GM23338 (cell line): ENCODE data around the gene GNB2. TPM values are rescaled to one million over a fixed set of nuclear protein-coding genes. Genes with fewer than 3 reads are reported as not detected.

Experiments
- ATAC-seq: fragments of 200-7000 bp; cut with Tn5 transposase; 3 replicates; pipeline ENCODE4 v1.9.1; 2020
- DNase-seq: peaks from one replicate; pipeline ENCODE4 v3.0.0-alpha.2; 2015; ENCODE audit warnings: low spot score
- H2AFZ ChIP-seq: fragments of 200-600 bp; sonication (generic); 2 replicates; pipeline ENCODE4 v1.8.0; 2016; ENCODE audit warnings: antibody characterized with exemption, mild to moderate bottlenecking, moderate library complexity
- H3F3A ChIP-seq: fragments of 200-600 bp; sonication (generic); replicated peaks from 2 replicates; pipeline ENCODE4 v1.8.0; 2017; ENCODE audit warnings: antibody characterized with exemption, mixed run types, low read depth
- H3K27ac ChIP-seq: fragments of 200-600 bp; sonication (generic); 2 replicates; pipeline ENCODE4 v1.6.1; 2016; ENCODE audit warnings: low read depth
- H3K27me3 ChIP-seq: fragments of 200-600 bp; sonication (generic); 2 replicates; pipeline ENCODE4 v1.8.0; 2016; ENCODE audit warnings: mild to moderate bottlenecking, mixed run types, moderate library complexity; ENCODE audit not compliant: insufficient read depth
- H3K36me3 ChIP-seq: fragments of 200-600 bp; sonication (generic); 2 replicates; pipeline ENCODE4 v1.8.0; 2016; ENCODE audit warnings: mild to moderate bottlenecking; ENCODE audit not compliant: insufficient read depth
- H3K4me1 ChIP-seq: fragments of 200-600 bp; sonication (generic); 2 replicates; pipeline ENCODE4 v1.8.0; 2016; ENCODE audit warnings: mild to moderate bottlenecking, moderate library complexity; ENCODE audit not compliant: insufficient read depth
- H3K4me2 ChIP-seq: fragments of 200-600 bp; sonication (generic); 2 replicates; pipeline ENCODE4 v1.7.1; 2017; ENCODE audit warnings: mixed run types
- H3K4me3 ChIP-seq: fragments of 200-600 bp; sonication (generic); 2 replicates; pipeline ENCODE4 v1.6.1; 2016; ENCODE audit warnings: mixed run types
- H3K79me2 ChIP-seq: fragments of 200-600 bp; sonication (generic); replicated peaks from 2 replicates; pipeline ENCODE4 v1.8.0; 2017; ENCODE audit warnings: mild to moderate bottlenecking; ENCODE audit not compliant: insufficient read depth
- H3K9me2 ChIP-seq: fragments of 200-600 bp; sonication (generic); 2 replicates; pipeline ENCODE4 v1.8.0; 2017; ENCODE audit not compliant: insufficient read depth
- H4K20me1 ChIP-seq: fragments of 200-600 bp; sonication (generic); replicated peaks from 2 replicates; pipeline ENCODE4 v1.8.0; 2017; ENCODE audit warnings: mild to moderate bottlenecking; ENCODE audit not compliant: insufficient read depth
- H3K27ac Mint-ChIP-seq: 2 replicates; pipeline ENCODE4 v1.8.0; 2020; ENCODE audit warnings: inconsistent platforms, mild to moderate bottlenecking, moderate library complexity, mixed read lengths
- H3K27me3 Mint-ChIP-seq: 3 replicates; pipeline ENCODE4 v1.8.0; 2022; ENCODE audit warnings: low read depth, mild to moderate bottlenecking, moderate library complexity, mixed read lengths, inconsistent platforms; ENCODE audit not compliant: insufficient read depth, poor library complexity
- H3K36me3 Mint-ChIP-seq: 3 replicates; pipeline ENCODE4 v1.8.0; 2021; ENCODE audit warnings: low read depth, mild to moderate bottlenecking, inconsistent platforms, moderate library complexity, mixed read lengths
- H3K4me1 Mint-ChIP-seq: 3 replicates; pipeline ENCODE4 v1.8.0; 2020; ENCODE audit warnings: mild to moderate bottlenecking, inconsistent platforms, mixed read lengths
- H3K4me3 Mint-ChIP-seq: 3 replicates; pipeline ENCODE4 v1.8.0; 2021; ENCODE audit warnings: moderate library complexity, mild to moderate bottlenecking, inconsistent platforms, mixed read lengths
- H3K9me3 Mint-ChIP-seq: 3 replicates; pipeline ENCODE4 v1.8.0; 2020; ENCODE audit warnings: moderate library complexity, mild to moderate bottlenecking, inconsistent platforms, mixed read lengths
- CREB1 ChIP-seq: fragments of 250-450 bp; sonication (Bioruptor Pico); IDR thresholded peaks from 2 replicates; pipeline ENCODE4 v1.5.0; 2020; ENCODE audit warnings: low read depth, mild to moderate bottlenecking, moderate library complexity
- EZH2 ChIP-seq: fragments of 200-600 bp; sonication (generic); IDR thresholded peaks from one replicate; pipeline ENCODE4 v1.8.0; 2017; ENCODE audit warnings: antibody characterized with exemption, mild to moderate bottlenecking, low read depth; ENCODE audit not compliant: unreplicated experiment
- EZH2phosphoT487 ChIP-seq: fragments of 200-600 bp; sonication (generic); IDR thresholded peaks from one replicate; pipeline ENCODE4 v1.8.1; 2018; ENCODE audit warnings: antibody characterized with exemption; ENCODE audit not compliant: unreplicated experiment
- JUNB ChIP-seq: IDR thresholded peaks from one replicate; pipeline ENCODE4 v1.6.1; 2016; ENCODE audit warnings: antibody characterized with exemption; ENCODE audit not compliant: unreplicated experiment
- NANOG ChIP-seq: IDR thresholded peaks from 2 replicates; pipeline ENCODE4 v1.6.1; 2016; ENCODE audit warnings: antibody characterized with exemption, borderline replicate concordance
- POLR2AphosphoS5 ChIP-seq: IDR thresholded peaks from 2 replicates; pipeline ENCODE4 v1.6.1; 2016; ENCODE audit warnings: antibody characterized with exemption, low read depth
- STAT1 ChIP-seq: IDR thresholded peaks from one replicate; pipeline ENCODE4 v1.6.1; 2016; ENCODE audit warnings: antibody characterized with exemption; ENCODE audit not compliant: unreplicated experiment
- ZNF114 ChIP-seq: fragments of 250-450 bp; sonication (Bioruptor Pico); IDR thresholded peaks from 2 replicates; pipeline ENCODE4 v1.5.0; 2020; ENCODE audit warnings: mild to moderate bottlenecking, moderate library complexity
- ZNF331 ChIP-seq: fragments of 250-450 bp; sonication (Bioruptor Pico); IDR thresholded peaks from 2 replicates; pipeline ENCODE4 v1.5.0; 2020; ENCODE audit warnings: low read depth, mild to moderate bottlenecking, moderate library complexity
- polyA plus RNA-seq: library from polyadenylated mRNA; unstranded; fragments of >200 nt; fragmentation: Nextera tagmentation; extraction: Ambion mirVana; gene quantifications from 2 replicates; pipeline ENCODE4 v1.2.1, GENCODE V29; 2016
- total RNA-seq: library from RNA; depleted of rRNA; stranded (reverse); fragments of >200 nt; shearing (Covaris generic); gene quantifications from 2 replicates; pipeline ENCODE4 v1.2.3, GENCODE V29; 2014
- TF ChIP-seq, protein P1 (sequence below): fragments of 250-450 bp; sonication (Bioruptor Pico); IDR thresholded peaks from 2 replicates; pipeline ENCODE4 v1.5.0; 2020; ENCODE audit warnings: mild to moderate bottlenecking, moderate library complexity
- TF ChIP-seq, protein P2 (sequence below): IDR thresholded peaks from 2 replicates; pipeline ENCODE4 v1.6.1; 2016; ENCODE audit warnings: antibody characterized with exemption
- TF ChIP-seq, protein P3 (sequence below): IDR thresholded peaks from one replicate; pipeline ENCODE4 v1.6.1; 2018; ENCODE audit warnings: antibody characterized with exemption; ENCODE audit not compliant: unreplicated experiment
- TF ChIP-seq, protein P4 (sequence below), 2 experiments: fragments of 200-600 bp in 1 of 2; sonication (generic) in 1 of 2; conservative IDR thresholded peaks; 2 replicates each; pipeline versions ENCODE4 v1.5.1 to v1.6.1; 2016 to 2017; ENCODE audit warnings: antibody characterized with exemption in 2 of 2, low read depth in 2 of 2, mild to moderate bottlenecking in 2 of 2, moderate library complexity in 1 of 2

Gene GNB2
- total and polyA plus RNA-seq, 2 experiments from 2014 or later, result 112 to 153 TPM

DNA sequence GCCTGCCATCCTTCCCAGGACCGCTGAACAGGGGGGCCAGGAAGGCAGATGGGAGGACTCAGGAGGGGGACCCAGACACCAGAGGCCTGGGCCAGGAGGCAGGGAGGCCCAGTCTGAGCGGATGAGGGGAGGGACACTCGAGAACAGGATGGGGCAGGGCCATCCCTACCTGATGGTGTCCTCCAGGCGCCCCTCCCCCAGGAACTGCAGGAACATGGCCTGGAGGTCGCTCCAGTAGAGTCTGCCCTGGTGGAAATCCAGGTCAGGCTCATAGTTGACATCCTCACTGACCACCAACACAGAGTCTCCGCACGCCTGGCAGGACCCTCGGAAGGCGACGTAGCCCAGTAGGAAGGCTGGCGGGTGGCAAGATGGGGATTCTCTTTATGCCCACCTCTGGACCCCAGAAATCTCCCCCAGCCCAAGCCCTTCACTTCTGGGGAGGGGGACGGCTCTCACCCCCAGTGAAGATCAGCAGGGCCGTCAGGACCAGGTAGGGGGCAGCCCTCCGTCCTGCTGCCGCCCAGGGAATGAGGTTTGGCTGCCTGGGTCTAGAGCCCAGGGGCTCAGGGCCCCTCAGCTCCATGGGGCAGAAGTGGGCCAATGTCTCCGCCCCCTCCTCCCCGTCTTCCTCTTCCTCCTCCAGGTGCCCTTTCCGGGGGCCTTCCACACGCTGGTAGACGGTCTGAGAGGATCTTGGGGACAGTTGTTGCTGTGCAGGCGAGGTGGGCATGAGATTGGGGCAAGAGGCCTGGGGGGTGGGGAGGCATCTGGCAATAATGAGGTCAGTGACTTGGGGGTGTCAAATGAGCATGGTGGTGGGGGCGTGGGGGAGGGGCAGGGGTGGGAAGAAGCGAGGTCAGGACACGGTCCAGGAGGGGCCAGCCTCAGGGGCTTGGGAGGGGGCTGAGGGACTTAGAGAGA lies 32.8 kb upstream of the GNB2 start:
- H3K36me3 ChIP-seq, result no peaks in the 10 kb centered on the region
- H3K4me1 Mint-ChIP-seq, result peaks cover 23% of the 10 kb centered on the region
- no peaks in the 10 kb centered on the region for H3K9me2 ChIP-seq
- TF ChIP-seq, protein P1, sequence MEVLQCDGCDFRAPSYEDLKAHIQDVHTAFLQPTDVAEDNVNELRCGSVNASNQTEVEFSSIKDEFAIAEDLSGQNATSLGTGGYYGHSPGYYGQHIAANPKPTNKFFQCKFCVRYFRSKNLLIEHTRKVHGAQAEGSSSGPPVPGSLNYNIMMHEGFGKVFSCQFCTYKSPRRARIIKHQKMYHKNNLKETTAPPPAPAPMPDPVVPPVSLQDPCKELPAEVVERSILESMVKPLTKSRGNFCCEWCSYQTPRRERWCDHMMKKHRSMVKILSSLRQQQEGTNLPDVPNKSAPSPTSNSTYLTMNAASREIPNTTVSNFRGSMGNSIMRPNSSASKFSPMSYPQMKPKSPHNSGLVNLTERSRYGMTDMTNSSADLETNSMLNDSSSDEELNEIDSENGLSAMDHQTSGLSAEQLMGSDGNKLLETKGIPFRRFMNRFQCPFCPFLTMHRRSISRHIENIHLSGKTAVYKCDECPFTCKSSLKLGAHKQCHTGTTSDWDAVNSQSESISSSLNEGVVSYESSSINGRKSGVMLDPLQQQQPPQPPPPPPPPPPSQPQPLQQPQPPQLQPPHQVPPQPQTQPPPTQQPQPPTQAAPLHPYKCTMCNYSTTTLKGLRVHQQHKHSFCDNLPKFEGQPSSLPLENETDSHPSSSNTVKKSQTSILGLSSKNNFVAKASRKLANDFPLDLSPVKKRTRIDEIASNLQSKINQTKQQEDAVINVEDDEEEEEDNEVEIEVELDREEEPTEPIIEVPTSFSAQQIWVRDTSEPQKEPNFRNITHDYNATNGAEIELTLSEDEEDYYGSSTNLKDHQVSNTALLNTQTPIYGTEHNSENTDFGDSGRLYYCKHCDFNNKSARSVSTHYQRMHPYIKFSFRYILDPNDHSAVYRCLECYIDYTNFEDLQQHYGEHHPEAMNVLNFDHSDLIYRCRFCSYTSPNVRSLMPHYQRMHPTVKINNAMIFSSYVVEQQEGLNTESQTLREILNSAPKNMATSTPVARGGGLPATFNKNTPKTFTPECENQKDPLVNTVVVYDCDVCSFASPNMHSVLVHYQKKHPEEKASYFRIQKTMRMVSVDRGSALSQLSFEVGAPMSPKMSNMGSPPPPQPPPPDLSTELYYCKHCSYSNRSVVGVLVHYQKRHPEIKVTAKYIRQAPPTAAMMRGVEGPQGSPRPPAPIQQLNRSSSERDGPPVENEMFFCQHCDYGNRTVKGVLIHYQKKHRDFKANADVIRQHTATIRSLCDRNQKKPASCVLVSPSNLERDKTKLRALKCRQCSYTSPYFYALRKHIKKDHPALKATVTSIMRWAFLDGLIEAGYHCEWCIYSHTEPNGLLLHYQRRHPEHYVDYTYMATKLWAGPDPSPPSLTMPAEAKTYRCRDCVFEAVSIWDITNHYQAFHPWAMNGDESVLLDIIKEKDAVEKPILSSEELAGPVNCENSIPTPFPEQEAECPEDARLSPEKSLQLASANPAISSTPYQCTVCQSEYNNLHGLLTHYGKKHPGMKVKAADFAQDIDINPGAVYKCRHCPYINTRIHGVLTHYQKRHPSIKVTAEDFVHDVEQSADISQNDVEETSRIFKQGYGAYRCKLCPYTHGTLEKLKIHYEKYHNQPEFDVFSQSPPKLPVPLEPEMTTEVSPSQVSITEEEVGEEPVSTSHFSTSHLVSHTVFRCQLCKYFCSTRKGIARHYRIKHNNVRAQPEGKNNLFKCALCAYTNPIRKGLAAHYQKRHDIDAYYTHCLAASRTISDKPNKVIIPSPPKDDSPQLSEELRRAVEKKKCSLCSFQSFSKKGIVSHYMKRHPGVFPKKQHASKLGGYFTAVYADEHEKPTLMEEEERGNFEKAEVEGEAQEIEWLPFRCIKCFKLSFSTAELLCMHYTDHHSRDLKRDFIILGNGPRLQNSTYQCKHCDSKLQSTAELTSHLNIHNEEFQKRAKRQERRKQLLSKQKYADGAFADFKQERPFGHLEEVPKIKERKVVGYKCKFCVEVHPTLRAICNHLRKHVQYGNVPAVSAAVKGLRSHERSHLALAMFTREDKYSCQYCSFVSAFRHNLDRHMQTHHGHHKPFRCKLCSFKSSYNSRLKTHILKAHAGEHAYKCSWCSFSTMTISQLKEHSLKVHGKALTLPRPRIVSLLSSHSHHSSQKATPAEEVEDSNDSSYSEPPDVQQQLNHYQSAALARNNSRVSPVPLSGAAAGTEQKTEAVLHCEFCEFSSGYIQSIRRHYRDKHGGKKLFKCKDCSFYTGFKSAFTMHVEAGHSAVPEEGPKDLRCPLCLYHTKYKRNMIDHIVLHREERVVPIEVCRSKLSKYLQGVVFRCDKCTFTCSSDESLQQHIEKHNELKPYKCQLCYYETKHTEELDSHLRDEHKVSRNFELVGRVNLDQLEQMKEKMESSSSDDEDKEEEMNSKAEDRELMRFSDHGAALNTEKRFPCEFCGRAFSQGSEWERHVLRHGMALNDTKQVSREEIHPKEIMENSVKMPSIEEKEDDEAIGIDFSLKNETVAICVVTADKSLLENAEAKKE (CRISPR knock-in tag), result no peak
- TF ChIP-seq STAT1 (no peak), ZNF114 (CRISPR knock-in tag) (no peak), CREB1 (CRISPR knock-in tag) (no peak), EZH2phosphoT487 (no peak), POLR2AphosphoS5 (no peak), ZNF331 (CRISPR knock-in tag) (no peak), JUNB (no peak), NANOG (no peak), EZH2 (no peak)
- TF ChIP-seq, protein P2, sequence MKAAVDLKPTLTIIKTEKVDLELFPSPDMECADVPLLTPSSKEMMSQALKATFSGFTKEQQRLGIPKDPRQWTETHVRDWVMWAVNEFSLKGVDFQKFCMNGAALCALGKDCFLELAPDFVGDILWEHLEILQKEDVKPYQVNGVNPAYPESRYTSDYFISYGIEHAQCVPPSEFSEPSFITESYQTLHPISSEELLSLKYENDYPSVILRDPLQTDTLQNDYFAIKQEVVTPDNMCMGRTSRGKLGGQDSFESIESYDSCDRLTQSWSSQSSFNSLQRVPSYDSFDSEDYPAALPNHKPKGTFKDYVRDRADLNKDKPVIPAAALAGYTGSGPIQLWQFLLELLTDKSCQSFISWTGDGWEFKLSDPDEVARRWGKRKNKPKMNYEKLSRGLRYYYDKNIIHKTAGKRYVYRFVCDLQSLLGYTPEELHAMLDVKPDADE, result no peak
- TF ChIP-seq, protein P3, sequence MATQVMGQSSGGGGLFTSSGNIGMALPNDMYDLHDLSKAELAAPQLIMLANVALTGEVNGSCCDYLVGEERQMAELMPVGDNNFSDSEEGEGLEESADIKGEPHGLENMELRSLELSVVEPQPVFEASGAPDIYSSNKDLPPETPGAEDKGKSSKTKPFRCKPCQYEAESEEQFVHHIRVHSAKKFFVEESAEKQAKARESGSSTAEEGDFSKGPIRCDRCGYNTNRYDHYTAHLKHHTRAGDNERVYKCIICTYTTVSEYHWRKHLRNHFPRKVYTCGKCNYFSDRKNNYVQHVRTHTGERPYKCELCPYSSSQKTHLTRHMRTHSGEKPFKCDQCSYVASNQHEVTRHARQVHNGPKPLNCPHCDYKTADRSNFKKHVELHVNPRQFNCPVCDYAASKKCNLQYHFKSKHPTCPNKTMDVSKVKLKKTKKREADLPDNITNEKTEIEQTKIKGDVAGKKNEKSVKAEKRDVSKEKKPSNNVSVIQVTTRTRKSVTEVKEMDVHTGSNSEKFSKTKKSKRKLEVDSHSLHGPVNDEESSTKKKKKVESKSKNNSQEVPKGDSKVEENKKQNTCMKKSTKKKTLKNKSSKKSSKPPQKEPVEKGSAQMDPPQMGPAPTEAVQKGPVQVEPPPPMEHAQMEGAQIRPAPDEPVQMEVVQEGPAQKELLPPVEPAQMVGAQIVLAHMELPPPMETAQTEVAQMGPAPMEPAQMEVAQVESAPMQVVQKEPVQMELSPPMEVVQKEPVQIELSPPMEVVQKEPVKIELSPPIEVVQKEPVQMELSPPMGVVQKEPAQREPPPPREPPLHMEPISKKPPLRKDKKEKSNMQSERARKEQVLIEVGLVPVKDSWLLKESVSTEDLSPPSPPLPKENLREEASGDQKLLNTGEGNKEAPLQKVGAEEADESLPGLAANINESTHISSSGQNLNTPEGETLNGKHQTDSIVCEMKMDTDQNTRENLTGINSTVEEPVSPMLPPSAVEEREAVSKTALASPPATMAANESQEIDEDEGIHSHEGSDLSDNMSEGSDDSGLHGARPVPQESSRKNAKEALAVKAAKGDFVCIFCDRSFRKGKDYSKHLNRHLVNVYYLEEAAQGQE, result no peak
- TF ChIP-seq, protein P4, sequence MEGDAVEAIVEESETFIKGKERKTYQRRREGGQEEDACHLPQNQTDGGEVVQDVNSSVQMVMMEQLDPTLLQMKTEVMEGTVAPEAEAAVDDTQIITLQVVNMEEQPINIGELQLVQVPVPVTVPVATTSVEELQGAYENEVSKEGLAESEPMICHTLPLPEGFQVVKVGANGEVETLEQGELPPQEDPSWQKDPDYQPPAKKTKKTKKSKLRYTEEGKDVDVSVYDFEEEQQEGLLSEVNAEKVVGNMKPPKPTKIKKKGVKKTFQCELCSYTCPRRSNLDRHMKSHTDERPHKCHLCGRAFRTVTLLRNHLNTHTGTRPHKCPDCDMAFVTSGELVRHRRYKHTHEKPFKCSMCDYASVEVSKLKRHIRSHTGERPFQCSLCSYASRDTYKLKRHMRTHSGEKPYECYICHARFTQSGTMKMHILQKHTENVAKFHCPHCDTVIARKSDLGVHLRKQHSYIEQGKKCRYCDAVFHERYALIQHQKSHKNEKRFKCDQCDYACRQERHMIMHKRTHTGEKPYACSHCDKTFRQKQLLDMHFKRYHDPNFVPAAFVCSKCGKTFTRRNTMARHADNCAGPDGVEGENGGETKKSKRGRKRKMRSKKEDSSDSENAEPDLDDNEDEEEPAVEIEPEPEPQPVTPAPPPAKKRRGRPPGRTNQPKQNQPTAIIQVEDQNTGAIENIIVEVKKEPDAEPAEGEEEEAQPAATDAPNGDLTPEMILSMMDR (conservative IDR thresholded peaks at IDR 0.05; ENCODE audit: low read depth in 2 of 2), result no peak
- H3K36me3 Mint-ChIP-seq, result no peaks in the 10 kb centered on the region
- DNase-seq (no peak), ATAC-seq (peak; percentile 4; the same call in 1 of the 3 replicates)
- no peaks in the 10 kb centered on the region for H3K9me3 Mint-ChIP-seq
- no peak overlapping the region for H3K27ac Mint-ChIP-seq
- peak overlapping the region; percentile 60 for H3K4me2 ChIP-seq
- no peak overlapping the region for H2AFZ ChIP-seq
- H3K27me3 Mint-ChIP-seq, result peaks cover 2% of the 10 kb centered on the region
- no peak overlapping the region for H3K4me3 ChIP-seq
- H3K27ac ChIP-seq, result no peak overlapping the region
- H3F3A ChIP-seq, result 0 out of 2 replicates have a peak, but pooled peaks cover 4% of the 10 kb centered on the region
- no peaks in the 10 kb centered on the region for H3K27me3 ChIP-seq
- H3K79me2 ChIP-seq, result no peaks in the 10 kb centered on the region
- peaks cover 4% of the 10 kb centered on the region; the same call in 1 of the 2 replicates for H3K4me1 ChIP-seq
- H4K20me1 ChIP-seq, result no peaks in the 10 kb centered on the region
- H3K4me3 Mint-ChIP-seq, result no peak overlapping the region
